Liver (tissue), 9 donors: ENCODE results near the gene FGF12. TPM values are rescaled to one million over a fixed set of nuclear protein-coding genes. Genes with fewer than 3 reads are reported as not detected.

Experiments used
- DNase-seq: peaks from one replicate; pipeline ENCODE4 v3.0.0-alpha.2; 2017; ENCODE audit warnings: low spot score
- H3K27ac ChIP-seq, 2 donors: one replicate each; pipeline ENCODE4 v1.7.0; 2013; ENCODE audit warnings: inconsistent platforms in 2 of 2, low read length in 2 of 2, control low read depth in 1 of 2, low read depth in 1 of 2, mild to moderate bottlenecking in 1 of 2
- H3K27me3 ChIP-seq, 4 donors: one replicate each; pipeline versions ENCODE4 v1.6.1 to v1.7.0; 2013; ENCODE audit warnings: low read length in 3 of 4, inconsistent platforms in 1 of 4, mild to moderate bottlenecking in 1 of 4, moderate library complexity in 1 of 4; ENCODE audit not compliant: control insufficient read depth in 4 of 4, insufficient read depth in 4 of 4
- H3K36me3 ChIP-seq, 4 donors: one replicate each; pipeline versions ENCODE4 v1.6.1 to v1.7.0; 2013; ENCODE audit warnings: low read length in 3 of 4, mild to moderate bottlenecking in 3 of 4, low read depth in 1 of 4, moderate library complexity in 1 of 4; ENCODE audit not compliant: control insufficient read depth in 4 of 4, insufficient read depth in 3 of 4
- H3K4me1 ChIP-seq, 4 donors: one replicate each; pipeline versions ENCODE4 v1.6.1 to v1.7.0; 2013; ENCODE audit warnings: low read length in 3 of 4, mild to moderate bottlenecking in 3 of 4, moderate library complexity in 1 of 4; ENCODE audit not compliant: control insufficient read depth in 4 of 4, insufficient read depth in 4 of 4
- H3K4me3 ChIP-seq, 3 donors: one replicate each; pipeline versions ENCODE4 v1.6.1 to v1.7.0; 2013; ENCODE audit warnings: low read length in 3 of 3, control low read depth in 1 of 3, low read depth in 1 of 3, mild to moderate bottlenecking in 1 of 3
- H3K9ac ChIP-seq, 2 donors: one replicate each; pipeline ENCODE4 v1.7.0; 2013; ENCODE audit warnings: low read length in 2 of 2, mild to moderate bottlenecking in 2 of 2, moderate library complexity in 2 of 2, control low read depth in 1 of 2, low read depth in 1 of 2
- H3K9me3 ChIP-seq, 4 donors: one replicate each; pipeline versions ENCODE4 v1.6.1 to v1.7.0; 2013; ENCODE audit warnings: low read length in 3 of 4; ENCODE audit not compliant: control insufficient read depth in 4 of 4
- ATF3 ChIP-seq: IDR thresholded peaks from 2 replicates; pipeline ENCODE4 v1.6.1; 2016; ENCODE audit warnings: antibody characterized with exemption
- CTCF ChIP-seq: fragments of 150-350 bp; IDR thresholded peaks from 2 replicates; pipeline ENCODE4 v1.5.1; 2017; ENCODE audit warnings: improper control_type of control experiment, low read depth, low read length; ENCODE audit not compliant: missing input control
- EGR1 ChIP-seq, 2 donors: IDR thresholded peaks; 2 replicates each; pipeline ENCODE4 v1.6.1; 2016 to 2018; ENCODE audit warnings: antibody characterized with exemption in 2 of 2, low read depth in 2 of 2
- FOXA1 ChIP-seq: IDR thresholded peaks from 2 replicates; pipeline ENCODE4 v1.6.1; 2016; ENCODE audit warnings: antibody characterized with exemption
- FOXA2 ChIP-seq: IDR thresholded peaks from 2 replicates; pipeline ENCODE4 v1.6.1; 2016; ENCODE audit warnings: antibody characterized with exemption
- GABPA ChIP-seq, 2 donors: IDR thresholded peaks in 1 of 2; conservative IDR thresholded peaks in 1 of 2; 2 replicates each; pipeline ENCODE4 v1.6.1; 2016; ENCODE audit warnings: antibody characterized with exemption in 2 of 2, mild to moderate bottlenecking in 1 of 2, moderate library complexity in 1 of 2
- HNF4A ChIP-seq, 2 donors: conservative IDR thresholded peaks; 2 replicates each; pipeline ENCODE4 v1.6.1; 2016; ENCODE audit warnings: antibody characterized with exemption in 2 of 2, mild to moderate bottlenecking in 2 of 2
- HNF4G ChIP-seq: IDR thresholded peaks from 2 replicates; pipeline ENCODE4 v1.6.1; 2016; ENCODE audit warnings: antibody characterized with exemption
- JUND ChIP-seq, 2 donors: IDR thresholded peaks; 2 replicates each; pipeline ENCODE4 v1.6.1; 2016; ENCODE audit warnings: antibody characterized with exemption in 2 of 2
- MAX ChIP-seq: IDR thresholded peaks from 2 replicates; pipeline ENCODE4 v1.6.1; 2016; ENCODE audit warnings: antibody characterized with exemption
- NR2F2 ChIP-seq: IDR thresholded peaks from 2 replicates; pipeline ENCODE4 v1.6.1; 2016; ENCODE audit warnings: antibody characterized with exemption
- RAD21 ChIP-seq, 2 donors: IDR thresholded peaks; 2 replicates each; pipeline ENCODE4 v1.6.1; 2016; ENCODE audit warnings: antibody characterized with exemption in 2 of 2, mild to moderate bottlenecking in 2 of 2
- REST ChIP-seq: IDR thresholded peaks from 2 replicates; pipeline ENCODE4 v1.6.1; 2016; ENCODE audit warnings: antibody characterized with exemption, mild to moderate bottlenecking
- RXRA ChIP-seq, 2 donors: IDR thresholded peaks; 2 replicates each; pipeline ENCODE4 v1.6.1; 2017 to 2018; ENCODE audit warnings: antibody characterized with exemption in 2 of 2, mild to moderate bottlenecking in 1 of 2
- SP1 ChIP-seq: IDR thresholded peaks from 2 replicates; pipeline ENCODE4 v1.6.1; 2018; ENCODE audit warnings: antibody characterized with exemption, mild to moderate bottlenecking
- TAF1 ChIP-seq: conservative IDR thresholded peaks from 2 replicates; pipeline ENCODE4 v1.6.1; 2016; ENCODE audit warnings: antibody characterized with exemption, mild to moderate bottlenecking
- YY1 ChIP-seq: IDR thresholded peaks from 2 replicates; pipeline ENCODE4 v1.6.1; 2016; ENCODE audit warnings: antibody characterized with exemption, mild to moderate bottlenecking
- ZBTB33 ChIP-seq: IDR thresholded peaks from 2 replicates; pipeline ENCODE4 v1.6.1; 2016; ENCODE audit warnings: antibody characterized with exemption
- WGBS: extraction: QIAGEN DNeasy Blood & Tissue Kit; methylation state at CpG from one replicate; pipeline ENCODE4 v1.1.7; 2013; 5-methylcytosine and 5-hydroxymethylcytosine counted together
- polyA plus RNA-seq, 2 donors: library from polyadenylated mRNA; stranded (reverse) in 1 of 2; unstranded in 1 of 2; fragments of 200-250 nt in 1 of 2; fragments of >200 nt in 1 of 2; fragmentation: Nextera tagmentation in 1 of 2; extraction: Ambion mirVana in 1 of 2; gene quantifications; one replicate each; pipeline versions ENCODE4 v1.2.1 to v1.2.3, GENCODE V29; 2013 to 2015
- total RNA-seq, 2 donors: library from RNA; depleted of rRNA; stranded (reverse); fragments of >200 nt; gene quantifications; one replicate each; pipeline ENCODE4 v1.2.3, GENCODE V29; 2014
- donor health status: healthy.
- donor health status: healthy.
- donor health status: healthy.
- donor health status: healthy.
- donor health status: healthy.

The FGF12 gene
- total and polyA plus RNA-seq, 4 donors: 0.11 to 0.59 (median 0.19) TPM

GRCh38 chr3:192108820-192109219 lies 618.5 kb downstream of the FGF12 start:
- H3K36me3 ChIP-seq: no peaks in the 10 kb centered on the region
- DNase-seq: no peak
- no peak overlapping the region for H3K9ac ChIP-seq
- peaks cover 0 to 2% (median 0%) of the 10 kb centered on the region in 4 donors for H3K9me3 ChIP-seq
- TF ChIP-seq MAX: no peak
- TF ChIP-seq FOXA1: no peak
- TF ChIP-seq ATF3: no peak
- no peak for TF ChIP-seq GABPA (IDR thresholded peaks at IDR 0.05 in 1 of 2, conservative IDR thresholded peaks at IDR 0.05 in 1 of 2)
- TF ChIP-seq FOXA2: no peak
- no peak for TF ChIP-seq EGR1 (IDR thresholded peaks at IDR 0.05; ENCODE audit: low read depth in 2 of 2)
- TF ChIP-seq HNF4A (conservative IDR thresholded peaks at IDR 0.05): no peak
- no peak for TF ChIP-seq SP1
- no peak for TF ChIP-seq TAF1
- no peak for TF ChIP-seq YY1
- no peak overlapping the region for H3K4me3 ChIP-seq
- no peaks in the 10 kb centered on the region for H3K4me1 ChIP-seq
- H3K27ac ChIP-seq: no peak overlapping the region
- H3K27me3 ChIP-seq: no peaks in the 10 kb centered on the region

GRCh38 chr3:192106543-192106942 lies 620.8 kb downstream of the FGF12 start:
- Histone ChIP-seq H3K4me3 (no peak overlapping the region), H3K27me3 (no peaks in the 10 kb centered on the region), H3K9ac (no peak overlapping the region), H3K27ac (no peak overlapping the region), H3K4me1 (no peaks in the 10 kb centered on the region), H3K9me3 (no peaks in the 10 kb centered on the region), H3K36me3 (no peaks in the 10 kb centered on the region)
- DNase-seq: no peak
- no peak for TF ChIP-seq TAF1
- 48% methylated on average over 4 of the region's 4 CpGs for WGBS

GRCh38 chr3:192092388-192093005 lies 634.8 kb downstream of the FGF12 start:
- 92% methylated on average over 1 of the region's 1 CpG for WGBS
- H3K4me3 ChIP-seq: no peak overlapping the region
- H3K9me3 ChIP-seq: no peaks in the 10 kb centered on the region
- H3K36me3 ChIP-seq: no peaks in the 10 kb centered on the region
- TF ChIP-seq ZBTB33 (no peak), HNF4G (no peak), FOXA1 (no peak), FOXA2 (no peak), NR2F2 (no peak), RXRA (IDR thresholded peaks at IDR 0.05) (no peak), REST (no peak), CTCF (no peak), MAX (no peak), JUND (IDR thresholded peaks at IDR 0.05) (no peak), TAF1 (no peak), YY1 (no peak), EGR1 (IDR thresholded peaks at IDR 0.05; ENCODE audit: low read depth in 2 of 2) (no peak), RAD21 (IDR thresholded peaks at IDR 0.05) (no peak)
- no peak overlapping the region for H3K27ac ChIP-seq
- H3K9ac ChIP-seq: no peak overlapping the region
- no peaks in the 10 kb centered on the region for H3K27me3 ChIP-seq
- no peaks in the 10 kb centered on the region for H3K4me1 ChIP-seq
- DNase-seq: no peak
